GM18505 (cell line): ENCODE results near the gene ZNF319.

Source experiments
- ATAC-seq: cut with Tn5 transposase; IDR thresholded peaks from one replicate; pipeline ENCODE4 v1.9.1; 2021; ENCODE audit not compliant: unreplicated experiment
- POLR2A ChIP-seq: IDR thresholded peaks from 4 replicates; pipeline ENCODE4 v1.6.1; 2011; ENCODE audit warnings: borderline replicate concordance; ENCODE audit not compliant: insufficient read depth, insufficient read length; ENCODE audit errors: extremely low read depth

ZNF319 gene

DNA sequence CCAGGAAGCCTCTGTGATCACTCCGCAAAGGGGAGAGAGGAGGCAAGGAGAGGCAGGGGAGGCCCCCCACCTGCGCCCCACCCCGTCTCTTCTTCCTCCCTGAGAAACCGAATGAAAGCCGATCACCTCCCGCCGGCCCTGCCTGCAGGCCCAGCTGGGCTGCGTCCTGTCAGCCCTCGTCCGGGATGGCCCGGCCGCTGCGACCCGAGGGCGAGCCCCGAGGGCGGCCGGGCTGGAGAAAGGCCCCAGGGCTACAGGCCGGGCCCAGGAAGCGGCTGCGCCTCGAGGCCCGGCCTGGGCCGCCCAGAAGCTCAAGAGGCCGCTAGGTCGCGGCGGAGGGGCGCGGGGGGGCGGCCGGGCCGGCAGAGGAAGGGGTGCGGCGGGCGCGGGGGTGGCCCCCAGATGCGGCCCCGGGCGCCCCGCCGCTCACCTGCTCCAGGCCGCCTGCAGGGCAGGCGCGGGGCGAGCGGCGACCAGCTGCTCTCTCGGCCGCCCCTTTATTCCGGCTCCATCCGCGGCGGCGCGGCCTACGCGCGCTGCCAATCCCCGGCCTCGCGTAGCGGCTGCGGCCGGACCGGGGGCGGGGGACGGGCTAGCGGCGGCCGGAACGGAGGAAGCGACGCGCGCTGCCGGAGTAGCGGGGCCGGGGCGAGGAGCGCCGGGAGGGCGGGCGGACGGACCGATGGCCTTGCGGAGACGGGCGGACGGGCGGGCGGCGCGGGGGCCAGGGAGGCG, at the start of gene ZNF319:
TSS of gene ZNF319 (minus strand) at position 702 of the 735 bp plus-strand sequence. CDS start 2,407 bp downstream, outside the sequence.
- ATAC-seq = peak; percentile 26
- peak; percentile 28 for TF ChIP-seq POLR2A

DNA sequence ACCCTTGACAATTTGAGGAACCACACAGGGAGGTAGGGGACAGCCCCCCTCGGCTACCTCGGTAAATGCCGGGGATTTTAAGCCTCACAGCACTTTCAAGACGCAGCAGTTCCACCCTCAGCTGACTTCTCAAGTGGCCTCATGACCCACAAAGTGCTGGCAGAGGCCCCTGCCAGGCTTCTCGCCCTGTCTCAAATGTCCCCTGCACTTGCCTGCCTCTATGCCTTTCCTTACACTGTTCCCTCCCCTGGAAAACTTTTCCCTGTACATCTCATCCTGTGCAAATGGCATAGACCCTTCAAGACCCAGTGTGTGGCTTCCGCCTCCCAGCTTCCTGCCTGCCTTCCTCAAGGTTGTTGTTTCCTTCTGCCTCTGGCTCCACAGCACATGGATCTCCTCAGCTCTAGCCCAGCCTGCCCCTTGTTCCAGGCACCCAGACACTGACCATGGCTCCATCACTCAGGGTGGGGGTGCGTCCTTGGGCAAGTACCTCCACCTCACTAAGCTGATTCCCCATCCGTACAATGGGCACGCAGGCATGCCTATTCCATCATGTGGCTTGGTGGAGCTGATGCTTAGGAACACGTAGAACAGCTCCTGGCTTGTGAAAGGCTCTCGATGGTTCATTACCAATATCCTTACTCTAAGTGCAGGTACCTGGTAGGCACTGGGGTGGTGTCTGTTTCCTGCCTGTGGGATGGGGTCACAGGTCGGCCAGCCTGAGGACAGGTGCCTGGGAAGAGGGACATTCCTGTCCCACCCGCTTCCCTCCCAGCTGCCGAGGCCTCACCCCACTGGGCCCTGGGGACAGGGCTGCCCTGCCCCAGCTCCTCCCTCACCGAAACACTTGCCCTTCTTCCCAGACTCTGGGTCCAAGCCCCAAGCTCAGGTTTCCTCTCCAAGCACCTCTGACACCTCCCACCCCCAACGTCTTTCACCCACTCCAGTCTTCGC, 49.0 kb upstream of the ZNF319 start:
- no peak for ATAC-seq
- TF ChIP-seq POLR2A = no peak

DNA sequence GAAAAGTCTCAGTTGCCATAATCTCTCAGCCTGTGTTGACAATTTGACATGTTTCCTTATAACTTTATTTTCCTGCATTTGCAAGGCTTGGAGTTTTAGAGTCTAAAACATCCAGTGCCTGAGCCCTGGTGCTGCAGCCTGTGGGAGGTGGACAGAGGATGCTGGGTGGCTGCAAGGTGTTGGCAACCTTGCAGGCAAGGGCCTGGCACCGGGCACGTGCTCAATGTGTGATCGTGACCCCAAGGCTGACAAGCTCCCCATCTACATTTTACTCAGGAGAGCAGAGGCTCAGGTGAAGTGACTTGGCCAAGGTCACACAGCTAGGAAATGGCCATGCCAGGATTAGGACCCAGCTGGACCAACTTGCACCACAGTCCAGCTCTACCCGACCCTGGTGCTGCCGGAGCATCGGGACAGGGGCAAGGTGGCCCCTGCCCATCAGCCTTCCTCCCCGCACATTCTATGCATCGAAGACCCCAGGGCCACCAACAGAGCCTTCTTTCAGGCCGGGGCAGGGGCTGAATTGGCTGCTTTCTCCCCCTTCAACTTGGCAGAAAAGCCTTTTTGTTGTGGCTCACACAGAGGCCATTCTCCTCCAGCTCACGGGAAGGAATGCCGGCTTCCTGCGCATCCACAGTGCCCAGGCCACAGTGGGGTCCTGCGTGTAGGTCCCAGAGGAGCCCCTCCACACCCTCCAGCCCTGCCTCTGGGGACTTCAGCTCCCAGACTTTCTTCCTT, 48.2 kb upstream of the ZNF319 start:
- TF ChIP-seq POLR2A = no peak
- no peak for ATAC-seq

DNA sequence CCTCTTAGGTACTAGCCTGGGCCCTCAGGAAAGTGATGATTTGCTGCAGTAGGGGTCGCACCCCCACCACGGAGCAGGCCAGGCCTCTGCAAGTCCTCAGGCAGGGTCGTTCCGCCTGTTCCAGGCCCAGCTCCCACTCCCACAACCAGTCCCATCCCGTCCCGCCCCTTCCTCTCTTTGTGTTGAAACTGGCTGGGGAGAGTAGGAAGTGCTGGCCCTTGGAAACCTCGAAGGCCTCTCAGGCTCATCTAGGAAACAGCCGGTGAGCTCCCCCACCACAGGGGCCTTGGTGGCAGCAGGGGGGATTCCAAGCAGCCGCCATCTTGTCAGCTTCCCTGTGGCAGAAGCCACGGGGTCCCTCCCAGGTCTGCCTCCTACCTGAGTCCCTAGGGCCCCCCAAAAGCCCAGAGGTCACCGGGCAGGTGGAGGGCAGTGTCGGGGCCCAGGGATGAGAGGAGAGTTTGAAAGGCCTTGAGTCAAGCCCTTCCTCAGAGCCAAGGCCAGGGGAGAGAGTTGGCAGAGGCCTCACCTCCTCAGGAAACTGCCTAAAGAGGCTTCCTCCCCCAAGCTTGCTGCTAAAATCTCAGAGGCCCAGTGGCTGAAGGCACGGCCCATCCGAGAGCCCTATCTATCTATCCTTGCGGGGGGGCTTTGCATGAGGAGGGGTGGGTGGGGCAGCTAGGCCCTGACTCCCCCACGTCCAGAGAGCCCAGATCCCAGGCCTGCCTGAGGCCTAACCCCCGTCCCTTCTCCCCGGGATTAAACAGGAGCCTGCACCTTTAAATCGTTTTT, 47.3 kb upstream of the ZNF319 start:
- no peak for TF ChIP-seq POLR2A
- ATAC-seq = no peak

DNA sequence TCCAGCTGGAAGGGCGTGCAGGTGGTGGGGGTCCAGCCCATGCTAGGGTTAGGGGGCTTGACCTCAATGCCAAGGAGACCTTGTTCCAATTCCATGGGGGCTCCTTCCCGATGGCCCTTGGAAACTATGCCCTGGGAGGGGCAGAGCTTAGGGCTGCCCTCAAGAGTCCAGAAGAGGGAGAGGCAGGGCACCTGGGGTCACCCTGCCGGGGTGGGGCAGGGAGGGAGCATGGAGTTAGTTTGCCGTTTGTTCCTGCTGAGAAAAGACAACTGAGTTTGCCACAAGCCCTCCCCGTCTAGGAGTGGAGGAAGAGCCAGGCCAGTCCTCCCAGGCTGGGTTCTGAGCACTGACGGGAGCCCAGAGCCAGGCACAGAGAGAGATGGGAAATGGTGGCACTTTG, 46.5 kb upstream of the ZNF319 start:
- no peak for ATAC-seq
- no peak for TF ChIP-seq POLR2A

DNA sequence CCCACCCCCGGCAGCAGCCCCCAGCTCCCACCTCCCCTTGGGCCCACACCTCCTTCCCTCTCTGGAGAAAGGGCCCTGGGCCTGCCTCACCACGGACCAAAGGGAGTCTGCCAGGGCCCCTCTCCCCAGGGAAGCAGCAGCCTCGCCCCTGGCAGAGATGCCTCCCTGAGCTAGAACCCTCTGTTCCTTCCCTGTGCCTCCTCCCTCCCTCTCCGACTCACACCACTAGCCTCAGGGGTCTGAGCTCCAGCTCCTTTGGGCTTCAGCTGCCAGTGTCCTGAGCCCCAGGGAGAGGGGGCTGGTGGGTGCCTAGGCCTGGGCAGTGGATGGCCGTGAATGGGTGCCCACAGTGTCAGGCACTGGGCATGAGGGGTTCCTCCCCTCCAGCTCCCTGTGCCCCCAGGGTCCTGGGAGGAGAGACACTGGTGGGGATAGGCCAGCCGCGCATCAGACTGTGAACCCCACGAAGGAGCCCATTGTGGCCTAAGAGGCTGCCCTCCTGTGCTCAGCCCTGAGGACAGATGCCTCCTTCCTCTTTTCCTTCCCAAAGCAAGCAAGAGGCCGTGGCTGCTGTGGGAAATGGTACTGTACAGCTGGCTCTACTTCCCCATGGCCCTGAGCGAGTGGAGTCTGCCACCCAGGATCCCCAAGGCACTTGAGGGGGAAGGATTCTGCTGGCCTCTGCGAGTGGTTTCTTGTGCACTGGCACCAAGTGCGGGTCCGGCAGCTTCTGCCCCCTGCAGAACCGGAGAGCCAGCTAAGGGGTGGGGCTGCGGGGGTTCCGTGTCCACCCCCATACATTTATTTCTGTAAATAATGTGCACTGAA, 45.8 kb upstream of the ZNF319 start:
- no peak for TF ChIP-seq POLR2A
- ATAC-seq = no peak

DNA sequence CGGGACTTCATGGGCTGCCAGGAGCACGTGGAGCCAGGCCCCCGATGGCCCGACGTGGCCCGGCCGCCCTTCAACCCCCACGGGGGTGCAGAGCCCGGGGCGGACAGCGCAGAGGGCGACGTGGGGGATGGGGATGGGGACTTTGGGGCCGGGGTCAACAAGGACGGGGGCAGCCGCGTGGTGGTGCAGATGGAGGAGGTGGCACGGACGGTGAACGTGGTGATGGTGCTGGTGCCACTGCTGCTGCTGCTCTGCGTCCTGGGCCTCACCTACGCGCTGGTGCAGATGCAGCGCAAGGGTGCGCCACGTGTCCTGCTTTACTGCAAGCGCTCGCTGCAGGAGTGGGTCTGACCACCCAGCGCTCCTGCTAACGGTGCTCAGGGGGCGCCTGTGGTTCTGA, 44.6 kb upstream of the ZNF319 start:
- no peak for ATAC-seq
- TF ChIP-seq POLR2A = no peak

DNA sequence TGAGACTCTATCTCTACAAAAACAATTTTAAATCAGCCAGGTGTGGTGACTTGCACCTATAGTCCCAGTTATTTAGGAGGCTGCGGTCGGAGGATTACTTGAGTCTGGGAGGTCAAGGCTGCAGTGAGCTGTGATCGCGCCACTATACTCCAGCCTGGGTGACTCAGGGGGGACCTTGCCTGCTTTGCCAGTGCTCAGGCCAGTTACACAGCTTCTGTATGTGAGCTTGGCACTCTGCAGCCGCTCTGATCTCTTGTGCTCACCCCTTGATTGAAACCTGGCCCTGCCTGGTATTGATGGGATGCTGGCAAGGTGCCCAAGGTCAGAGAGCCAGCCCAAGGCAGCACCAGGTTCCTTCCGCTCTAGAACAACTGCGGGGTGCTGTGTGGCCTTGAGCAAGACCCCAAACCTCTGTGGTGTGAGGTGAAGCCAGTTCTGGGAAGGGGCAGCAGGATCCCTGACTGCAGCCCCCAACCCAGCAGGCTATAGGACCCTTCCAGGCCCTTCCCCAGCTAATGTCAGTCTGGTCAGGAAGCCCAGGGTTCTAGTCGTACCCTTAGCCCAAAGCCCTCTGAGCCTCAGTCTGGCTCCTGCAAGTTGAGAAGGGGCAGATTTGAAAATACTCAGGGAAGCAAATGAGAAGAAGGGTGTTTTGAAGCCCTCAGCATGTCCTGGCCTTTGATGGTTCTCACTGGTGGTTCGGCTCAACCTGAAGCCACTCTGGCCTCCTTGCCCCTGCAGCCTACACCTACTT, 44.0 kb upstream of the ZNF319 start:
- no peak for ATAC-seq
- no peak for TF ChIP-seq POLR2A

DNA sequence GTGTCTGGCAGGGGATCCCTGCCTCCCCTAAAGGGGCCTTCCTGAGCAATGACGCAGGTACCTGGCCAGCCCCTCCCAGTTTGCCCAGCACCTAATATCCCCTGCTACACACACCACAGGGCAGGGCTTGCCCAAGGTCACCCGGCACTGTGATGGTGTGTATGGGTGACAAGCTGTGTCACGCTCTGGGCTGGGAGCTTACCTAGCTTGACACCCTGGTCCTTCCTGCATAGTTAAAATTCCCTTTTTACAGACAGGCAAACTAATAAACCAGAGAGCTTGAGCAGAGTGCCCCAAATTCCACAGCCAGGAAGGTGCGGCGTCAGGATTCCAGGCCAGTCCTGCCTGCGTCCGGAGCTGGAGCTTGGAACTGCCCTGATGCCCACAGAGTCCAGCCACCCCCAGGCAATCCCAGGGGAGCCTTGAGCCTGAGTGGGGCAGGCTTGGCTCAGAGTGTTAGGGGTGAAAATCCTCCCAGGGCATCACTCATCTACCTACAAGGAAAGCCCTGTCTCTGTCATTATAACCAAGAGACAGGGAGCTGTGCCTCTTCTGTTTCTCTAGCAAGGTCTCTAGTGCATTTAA, 43.2 kb upstream of the ZNF319 start:
- TF ChIP-seq POLR2A = no peak
- ATAC-seq = no peak

DNA sequence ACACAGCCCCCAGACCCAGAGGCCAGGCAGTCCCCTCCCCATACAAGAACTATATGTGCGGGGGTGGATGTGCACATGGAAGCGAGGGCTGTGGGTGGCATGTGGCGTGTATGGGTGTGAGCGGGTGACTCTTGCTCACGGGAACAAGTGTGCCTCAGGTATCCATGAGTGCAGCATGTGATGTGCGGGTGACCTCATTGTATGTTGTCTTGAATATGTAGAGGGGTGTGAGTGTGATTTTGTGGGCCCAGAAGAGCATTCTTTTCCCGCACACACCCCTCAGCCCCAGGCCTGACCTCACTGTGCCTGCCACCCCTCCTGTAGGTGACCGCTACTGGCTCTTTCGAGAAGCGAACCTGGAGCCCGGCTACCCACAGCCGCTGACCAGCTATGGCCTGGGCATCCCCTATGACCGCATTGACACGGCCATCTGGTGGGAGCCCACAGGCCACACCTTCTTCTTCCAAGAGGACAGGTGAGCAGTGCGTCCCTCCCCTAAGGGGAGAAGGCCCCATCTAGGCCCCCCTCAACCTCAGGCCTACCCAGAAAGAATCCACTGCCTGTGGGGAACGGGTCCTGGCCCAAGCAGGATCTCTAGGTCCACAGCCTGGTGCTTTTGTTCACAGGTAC, 42.5 kb upstream of the ZNF319 start:
- no peak for ATAC-seq
- TF ChIP-seq POLR2A = no peak
